Fibroblast of pulmonary artery (primary cell): ENCODE results near the gene RASGEF1C.

Source experiments
- DNase-seq: peaks from one replicate; pipeline ENCODE4 v3.0.0-alpha.2; 2010; ENCODE audit warnings: low read depth
- H3K4me3 ChIP-seq: replicated peaks from 2 replicates; pipeline ENCODE4 v1.5.1; 2011; ENCODE audit warnings: low read depth, mild to moderate bottlenecking, control low read depth, low read length, moderate library complexity
- TF ChIP-seq, protein P1 (sequence below): IDR thresholded peaks from 2 replicates; pipeline ENCODE4 v1.5.1; 2011; ENCODE audit warnings: mild to moderate bottlenecking, control low read depth, low read length, inconsistent platforms; ENCODE audit errors: missing control alignments

Gene RASGEF1C

DNA sequence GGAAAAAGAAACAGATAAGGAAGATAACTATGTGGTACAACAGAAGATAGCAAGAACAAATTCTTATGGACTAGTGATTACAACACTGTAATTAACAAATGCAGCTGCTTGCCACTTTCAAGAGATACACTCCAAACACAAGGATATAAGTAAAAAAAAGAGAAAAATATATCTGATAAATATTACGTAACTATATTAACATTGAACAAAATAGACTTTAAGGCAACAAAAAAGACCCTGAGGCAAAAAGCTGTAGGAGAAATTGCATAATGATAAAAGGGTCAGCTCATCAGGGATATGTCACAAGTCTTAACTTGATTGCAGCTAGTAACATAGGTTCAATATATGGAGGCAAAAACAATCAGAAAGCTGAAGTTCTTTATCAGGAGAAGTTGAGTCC is 86.1 kb downstream of the RASGEF1C start:
- DNase-seq: no peak
- H3K4me3 ChIP-seq: no peak overlapping the region
- TF ChIP-seq, protein P1, sequence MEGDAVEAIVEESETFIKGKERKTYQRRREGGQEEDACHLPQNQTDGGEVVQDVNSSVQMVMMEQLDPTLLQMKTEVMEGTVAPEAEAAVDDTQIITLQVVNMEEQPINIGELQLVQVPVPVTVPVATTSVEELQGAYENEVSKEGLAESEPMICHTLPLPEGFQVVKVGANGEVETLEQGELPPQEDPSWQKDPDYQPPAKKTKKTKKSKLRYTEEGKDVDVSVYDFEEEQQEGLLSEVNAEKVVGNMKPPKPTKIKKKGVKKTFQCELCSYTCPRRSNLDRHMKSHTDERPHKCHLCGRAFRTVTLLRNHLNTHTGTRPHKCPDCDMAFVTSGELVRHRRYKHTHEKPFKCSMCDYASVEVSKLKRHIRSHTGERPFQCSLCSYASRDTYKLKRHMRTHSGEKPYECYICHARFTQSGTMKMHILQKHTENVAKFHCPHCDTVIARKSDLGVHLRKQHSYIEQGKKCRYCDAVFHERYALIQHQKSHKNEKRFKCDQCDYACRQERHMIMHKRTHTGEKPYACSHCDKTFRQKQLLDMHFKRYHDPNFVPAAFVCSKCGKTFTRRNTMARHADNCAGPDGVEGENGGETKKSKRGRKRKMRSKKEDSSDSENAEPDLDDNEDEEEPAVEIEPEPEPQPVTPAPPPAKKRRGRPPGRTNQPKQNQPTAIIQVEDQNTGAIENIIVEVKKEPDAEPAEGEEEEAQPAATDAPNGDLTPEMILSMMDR: no peak

GRCh38 chr5:180121826-180122413 is 87.1 kb downstream of the RASGEF1C start:
- H3K4me3 ChIP-seq: no peak overlapping the region
- TF ChIP-seq, protein P1: no peak
- no peak for DNase-seq

- TF ChIP-seq, protein P1: no peak
- no peak overlapping the region for H3K4me3 ChIP-seq
- DNase-seq: no peak
Observed at GRCh38 chr5:180120237-180121101, 88.5 kb downstream of the RASGEF1C start.

DNA sequence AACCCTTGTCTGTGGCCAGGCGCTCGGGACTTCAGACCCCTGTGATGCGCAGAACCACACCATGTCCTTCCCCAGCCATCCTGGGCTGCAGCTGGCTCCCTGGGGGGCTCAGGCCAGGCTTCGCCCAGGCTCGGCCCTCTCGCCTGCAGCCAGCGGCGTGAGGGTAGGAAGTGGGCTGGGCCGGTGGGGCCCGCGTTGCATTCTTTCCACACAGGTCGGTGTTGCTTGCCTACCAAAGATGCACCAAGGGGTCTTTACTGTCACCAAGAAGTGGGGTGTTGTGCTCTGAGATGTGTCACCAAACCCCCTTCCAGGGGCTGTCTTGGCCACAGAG is 89.1 kb downstream of the RASGEF1C start:
- TF ChIP-seq, protein P1: no peak
- H3K4me3 ChIP-seq: no peak overlapping the region
- DNase-seq: no peak

DNA sequence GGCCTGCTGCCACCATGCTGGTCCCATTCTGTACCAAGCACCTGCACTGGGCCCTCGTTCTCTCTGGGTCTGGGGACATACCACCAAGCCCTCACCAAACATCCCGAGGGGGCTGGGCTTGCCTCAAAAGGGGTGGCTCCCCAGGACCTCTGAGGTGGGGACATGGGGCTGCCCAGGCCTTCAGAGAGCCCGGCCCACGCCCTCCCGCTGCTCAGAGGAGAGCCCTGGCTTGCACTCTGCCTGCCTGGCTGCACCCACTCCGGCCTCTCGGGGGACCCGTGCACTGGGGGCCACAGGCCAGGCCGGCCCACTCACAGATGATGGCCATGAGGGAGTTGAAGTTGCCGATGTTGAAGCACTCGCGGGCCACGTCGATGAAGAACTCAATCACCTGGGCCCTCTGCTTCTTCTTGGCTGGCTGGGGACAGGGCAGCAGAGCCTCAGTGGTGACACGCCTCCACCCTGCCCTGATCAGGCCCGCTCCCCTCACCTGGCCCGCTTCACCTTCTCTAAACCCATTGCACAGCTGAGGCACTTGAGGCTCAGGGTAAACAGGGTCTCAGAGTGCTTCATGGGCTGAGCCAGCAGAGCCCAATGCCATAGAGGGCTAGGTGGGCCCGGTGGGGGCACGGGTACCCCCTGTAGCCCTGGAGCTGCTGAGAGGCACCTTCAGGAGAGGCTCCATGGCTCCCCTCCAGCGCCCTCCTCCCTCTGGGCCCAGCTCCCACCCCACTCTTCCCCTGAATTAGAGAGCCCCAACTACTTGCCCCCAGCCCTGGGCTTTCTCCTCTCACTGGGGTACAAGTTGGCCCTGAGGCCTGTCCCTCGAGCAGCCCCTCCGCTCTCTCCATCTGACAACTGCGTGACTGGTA is 89.7 kb downstream of the RASGEF1C start:
- no peak for DNase-seq
- H3K4me3 ChIP-seq: no peak overlapping the region
- TF ChIP-seq, protein P1: no peak

DNA sequence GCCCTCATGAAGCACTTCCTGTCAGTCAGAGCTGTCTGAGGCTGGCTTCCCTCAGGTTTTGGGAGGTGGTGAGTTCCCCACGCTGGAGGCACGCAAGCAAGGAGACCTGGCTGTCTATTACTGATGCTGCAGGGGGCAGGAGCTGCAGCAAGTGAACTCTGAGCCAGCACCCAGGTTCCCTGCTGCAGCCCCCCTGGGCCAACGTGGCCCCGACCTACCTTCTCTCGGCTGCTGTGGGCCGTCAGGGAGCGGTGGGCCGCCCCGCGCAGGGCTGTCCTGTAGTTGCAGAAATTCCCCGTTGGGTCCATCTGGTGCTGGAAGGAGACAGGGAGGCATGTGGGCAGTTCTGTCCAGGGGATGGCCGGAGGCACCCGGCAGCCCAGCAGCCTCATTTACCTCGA is 90.6 kb downstream of the RASGEF1C start:
- TF ChIP-seq, protein P1: no peak

More for the DNA sequence above, 90.6 kb downstream of the RASGEF1C start:
- no peak overlapping the region for H3K4me3 ChIP-seq
- DNase-seq: no peak
